Calu3 (cell line): ENCODE measurements around the gene HMOX2. TPM values are rescaled to one million over a fixed set of nuclear protein-coding genes. Genes with fewer than 3 reads are reported as not detected.
A peak's percentile ranks its signal among the peaks of the same experiment; 100 is the strongest.

Experiments used
- BruUV-seq: library from RNA; stranded (reverse); fragments of 400-500 nt; replicated peaks from 2 replicates; lab custom pipeline; 2021; lab: Mats Ljungman, UMichigan
- CTCF ChIA-PET: fragments of 300-600 bp; sonication (Branson Sonifier 250); formaldehyde crosslinking; loops from one replicate; lab custom pipeline; 2022; ENCODE audit warnings: antibody characterized with exemption; lab: Charles Lee
- DNase-seq: peaks from one replicate; pipeline ENCODE4 v3.0.0; 2022
- H3K27ac Mint-ChIP-seq: one replicate; pipeline ENCODE4 v1.8.0; 2022; ENCODE audit warnings: mixed read lengths; ENCODE audit not compliant: unreplicated experiment
- H3K27me3 Mint-ChIP-seq: one replicate; pipeline ENCODE4 v1.8.0; 2022; ENCODE audit warnings: mixed read lengths; ENCODE audit not compliant: unreplicated experiment
- H3K36me3 Mint-ChIP-seq: one replicate; pipeline ENCODE4 v1.8.0; 2022; ENCODE audit warnings: mild to moderate bottlenecking, moderate library complexity, mixed read lengths; ENCODE audit not compliant: insufficient read depth, unreplicated experiment
- H3K4me1 Mint-ChIP-seq: one replicate; pipeline ENCODE4 v1.8.0; 2022; ENCODE audit warnings: mild to moderate bottlenecking, low read depth, mixed read lengths; ENCODE audit not compliant: unreplicated experiment
- H3K4me3 Mint-ChIP-seq: one replicate; pipeline ENCODE4 v1.8.0; 2022; ENCODE audit warnings: mild to moderate bottlenecking, low read depth, moderate library complexity, mixed read lengths; ENCODE audit not compliant: unreplicated experiment
- H3K9me3 Mint-ChIP-seq: one replicate; pipeline ENCODE4 v1.8.0; 2022; ENCODE audit warnings: low read depth, mixed read lengths; ENCODE audit not compliant: unreplicated experiment
- intact Hi-C: fragments of 100-400 bp; cut with micrococcal nuclease; formaldehyde crosslinking; loops from one replicate; pipeline ENCODE4 v1.10.0; 2022; ENCODE audit not compliant: unreplicated experiment
- total RNA-seq: library from RNA; stranded (reverse); gene quantifications from 2 replicates; pipeline ENCODE4 v1.2.3, GENCODE V29; 2022
- TF ChIP-seq, protein P1 (sequence below): fragments of 200-600 bp; IDR thresholded peaks from one replicate; pipeline ENCODE4 v1.8.0; 2022; ENCODE audit warnings: antibody characterized with exemption; ENCODE audit not compliant: unreplicated experiment

Gene HMOX2
- total RNA-seq, 1 experiment from 2014 or later, result 79.2 TPM

DNA sequence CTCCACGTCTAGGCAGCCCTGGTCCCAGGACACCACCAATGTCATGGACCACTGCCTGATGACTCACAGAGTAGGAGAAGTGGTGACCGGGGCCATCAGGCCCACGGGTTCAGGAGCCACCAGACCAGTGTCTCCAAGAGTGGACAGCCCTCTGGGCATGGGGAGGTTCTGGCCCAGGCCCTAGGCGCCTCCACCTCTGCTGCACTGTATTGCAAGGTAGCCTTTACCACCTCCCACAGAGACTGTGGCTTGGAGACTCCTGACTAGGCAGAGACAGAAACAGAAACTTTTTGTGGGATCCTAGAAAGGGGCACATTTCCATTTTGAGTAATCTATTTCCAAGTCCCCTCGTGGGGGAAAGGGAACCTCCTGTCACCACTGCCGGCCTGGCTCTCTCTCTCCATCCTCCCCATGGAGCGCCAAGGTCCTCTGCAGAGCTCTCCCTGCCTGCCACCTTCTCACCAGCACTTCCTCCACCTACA lies 59.5 kb downstream of the HMOX2 start:
- CTCF ChIA-PET, result no interaction called here

DNA sequence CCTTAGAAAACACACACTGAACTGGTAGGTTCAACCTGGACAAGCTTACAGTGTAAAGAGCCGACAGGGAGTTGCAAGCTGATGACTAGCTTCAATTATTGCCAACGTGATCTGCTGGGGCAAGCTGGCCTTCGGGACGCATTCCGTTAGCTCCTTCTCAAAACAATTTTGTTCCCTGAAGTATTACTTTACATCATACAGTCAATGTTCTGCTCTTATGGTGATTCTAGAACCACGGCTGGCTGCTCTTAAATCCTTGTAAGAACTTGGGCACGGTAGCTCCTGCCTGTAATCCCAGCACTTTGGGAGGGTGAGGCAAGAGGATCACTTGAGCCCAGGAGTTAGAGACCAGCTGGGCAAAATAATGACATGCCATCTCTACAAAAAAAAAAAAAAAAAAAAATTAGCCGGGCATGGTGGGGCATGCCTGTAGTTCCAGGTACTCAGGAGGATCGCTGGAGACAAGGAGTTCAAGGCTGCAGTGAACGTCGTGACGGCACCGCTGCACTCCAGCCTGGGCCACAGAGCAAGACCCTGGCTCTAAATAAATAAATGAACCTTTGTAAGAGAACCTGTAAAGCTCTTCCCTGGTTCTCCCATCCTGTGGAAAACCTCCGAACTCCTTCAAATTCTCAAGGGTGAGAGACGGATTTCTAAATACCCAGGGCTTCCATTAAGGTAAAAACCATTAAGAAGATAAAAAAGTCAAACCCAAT lies 60.4 kb downstream of the HMOX2 start:
- Mint-ChIP-seq H3K36me3 (peaks cover 22% of the 10 kb centered on the region), H3K9me3 (peaks cover 4% of the 10 kb centered on the region), H3K4me1 (no peaks in the 10 kb centered on the region), H3K27ac (no peak overlapping the region), H3K4me3 (peak overlapping the region; percentile 44), H3K27me3 (peaks cover 41% of the 10 kb centered on the region)
- BruUV-seq, result no TSS peak
- CTCF ChIA-PET, result interaction anchor here (0.7 kb wide), 1 partner anchor 12 kb away, joined by 4 read pairs; no protein-coding TSS in a partner anchor
- intact Hi-C loops, result no loop called here
- no peak for DNase-seq
- TF ChIP-seq, protein P1, sequence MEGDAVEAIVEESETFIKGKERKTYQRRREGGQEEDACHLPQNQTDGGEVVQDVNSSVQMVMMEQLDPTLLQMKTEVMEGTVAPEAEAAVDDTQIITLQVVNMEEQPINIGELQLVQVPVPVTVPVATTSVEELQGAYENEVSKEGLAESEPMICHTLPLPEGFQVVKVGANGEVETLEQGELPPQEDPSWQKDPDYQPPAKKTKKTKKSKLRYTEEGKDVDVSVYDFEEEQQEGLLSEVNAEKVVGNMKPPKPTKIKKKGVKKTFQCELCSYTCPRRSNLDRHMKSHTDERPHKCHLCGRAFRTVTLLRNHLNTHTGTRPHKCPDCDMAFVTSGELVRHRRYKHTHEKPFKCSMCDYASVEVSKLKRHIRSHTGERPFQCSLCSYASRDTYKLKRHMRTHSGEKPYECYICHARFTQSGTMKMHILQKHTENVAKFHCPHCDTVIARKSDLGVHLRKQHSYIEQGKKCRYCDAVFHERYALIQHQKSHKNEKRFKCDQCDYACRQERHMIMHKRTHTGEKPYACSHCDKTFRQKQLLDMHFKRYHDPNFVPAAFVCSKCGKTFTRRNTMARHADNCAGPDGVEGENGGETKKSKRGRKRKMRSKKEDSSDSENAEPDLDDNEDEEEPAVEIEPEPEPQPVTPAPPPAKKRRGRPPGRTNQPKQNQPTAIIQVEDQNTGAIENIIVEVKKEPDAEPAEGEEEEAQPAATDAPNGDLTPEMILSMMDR, result no peak

More for the DNA sequence above, 59.5 kb downstream of the HMOX2 start:
- TF ChIP-seq, protein P1, result no peak
- intact Hi-C loops, result no loop called here
- BruUV-seq, result no TSS peak
- no peak for DNase-seq
- no peaks in the 10 kb centered on the region for H3K4me1 Mint-ChIP-seq
- peaks cover 4% of the 10 kb centered on the region for H3K9me3 Mint-ChIP-seq
- H3K27me3 Mint-ChIP-seq, result peaks cover 35% of the 10 kb centered on the region
- no peak overlapping the region for H3K4me3 Mint-ChIP-seq
- peaks cover 22% of the 10 kb centered on the region for H3K36me3 Mint-ChIP-seq
- no peak overlapping the region for H3K27ac Mint-ChIP-seq

DNA sequence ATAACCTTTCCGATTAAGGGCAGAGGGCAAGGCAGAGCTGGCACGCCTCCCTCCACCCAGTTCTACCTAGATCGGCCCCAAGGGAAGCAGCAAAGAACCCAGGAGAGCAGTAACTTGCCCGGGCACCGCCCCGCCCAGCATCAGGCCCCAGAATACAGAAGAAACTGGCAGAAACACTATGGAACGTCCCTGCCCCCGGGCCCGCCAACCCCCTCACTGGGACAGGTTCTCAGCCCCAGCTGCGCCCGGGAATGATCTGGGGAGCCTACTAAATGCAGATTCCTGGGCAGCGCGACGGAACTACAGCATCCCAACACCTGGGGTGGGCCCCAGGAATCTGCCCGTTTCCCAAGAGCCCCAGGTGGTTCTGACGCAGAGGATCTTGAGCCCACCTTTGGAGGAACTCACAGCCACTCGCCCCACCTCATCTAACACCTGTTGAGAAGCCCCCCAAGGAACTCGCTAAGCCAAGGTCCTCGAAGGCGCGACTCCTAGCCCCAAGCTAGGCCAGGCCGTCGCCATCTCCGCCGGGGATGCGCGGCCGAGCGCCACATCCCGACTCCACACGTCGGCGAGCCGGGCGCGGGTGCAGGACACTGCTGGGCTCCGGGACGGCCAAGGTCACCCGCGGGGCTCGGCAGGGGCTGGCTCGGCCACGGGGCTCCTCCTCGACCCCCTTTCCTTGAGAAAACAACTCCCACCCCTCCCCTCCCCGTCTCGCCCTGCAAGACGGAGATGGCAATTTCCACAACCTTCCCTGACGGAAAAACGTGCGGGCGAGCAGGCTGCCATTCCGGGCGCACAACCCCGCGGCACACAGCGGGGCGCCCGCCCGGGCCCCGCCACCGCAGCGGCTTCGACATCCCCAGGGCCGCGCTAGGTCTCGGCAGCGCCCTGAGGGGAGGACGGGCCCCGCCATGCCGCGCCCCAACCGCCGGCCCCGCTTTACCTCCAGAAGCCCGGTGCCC lies 61.5 kb downstream of the HMOX2 start:
- no peaks in the 10 kb centered on the region for H3K4me1 Mint-ChIP-seq
- DNase-seq, result no peak
- peaks cover 48% of the 10 kb centered on the region for H3K27me3 Mint-ChIP-seq
- intact Hi-C loops, result no loop called here
- H3K4me3 Mint-ChIP-seq, result peak overlapping the region; percentile 65
- no peak overlapping the region for H3K27ac Mint-ChIP-seq
- TF ChIP-seq, protein P1, result no peak
- H3K9me3 Mint-ChIP-seq, result peaks cover 4% of the 10 kb centered on the region
- BruUV-seq, result no TSS peak
- CTCF ChIA-PET, result interaction anchor here (0.7 to 1.6 kb wide), 3 partner anchors 11 to 1560 kb away, joined by 3 to 9 read pairs (median 4); no protein-coding TSS in a partner anchor
- peaks cover 22% of the 10 kb centered on the region for H3K36me3 Mint-ChIP-seq
